GM18873 (cell line): ENCODE results near the gene OR2AG2.

Source experiments
- ATAC-seq: cut with Tn5 transposase; IDR thresholded peaks from one replicate; pipeline ENCODE4 v1.9.1; 2021; ENCODE audit warnings: mild to moderate bottlenecking, moderate library complexity, moderate number of reproducible peaks; ENCODE audit not compliant: unreplicated experiment, low FRiP score

Gene OR2AG2

GRCh38 chr11:6742260-6742659, 29.5 kb downstream of the OR2AG2 start:
- ATAC-seq = no peak

DNA sequence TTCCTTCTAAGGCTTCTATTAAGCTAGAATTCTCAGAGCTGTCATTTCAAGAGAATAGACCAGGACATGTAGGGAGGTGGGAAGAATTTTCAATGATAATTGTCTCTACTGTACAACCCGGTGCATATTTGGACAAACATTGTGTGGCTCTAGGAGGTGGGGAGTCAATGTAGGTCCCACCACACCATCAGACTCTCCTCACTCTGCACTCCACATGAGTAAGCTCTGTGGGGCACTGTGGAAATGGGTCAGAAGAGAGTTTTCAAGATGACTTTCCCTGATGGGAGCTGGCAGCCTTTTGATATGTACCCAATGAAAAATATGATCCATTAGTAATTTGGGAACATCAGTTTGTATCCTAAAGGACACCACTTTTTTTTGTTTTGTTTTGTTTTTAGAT, 33.2 kb downstream of the OR2AG2 start:
- no peak for ATAC-seq

- ATAC-seq = peak; percentile 80
Observed at GRCh38 chr11:6737872-6738466, 33.8 kb downstream of the OR2AG2 start.

DNA sequence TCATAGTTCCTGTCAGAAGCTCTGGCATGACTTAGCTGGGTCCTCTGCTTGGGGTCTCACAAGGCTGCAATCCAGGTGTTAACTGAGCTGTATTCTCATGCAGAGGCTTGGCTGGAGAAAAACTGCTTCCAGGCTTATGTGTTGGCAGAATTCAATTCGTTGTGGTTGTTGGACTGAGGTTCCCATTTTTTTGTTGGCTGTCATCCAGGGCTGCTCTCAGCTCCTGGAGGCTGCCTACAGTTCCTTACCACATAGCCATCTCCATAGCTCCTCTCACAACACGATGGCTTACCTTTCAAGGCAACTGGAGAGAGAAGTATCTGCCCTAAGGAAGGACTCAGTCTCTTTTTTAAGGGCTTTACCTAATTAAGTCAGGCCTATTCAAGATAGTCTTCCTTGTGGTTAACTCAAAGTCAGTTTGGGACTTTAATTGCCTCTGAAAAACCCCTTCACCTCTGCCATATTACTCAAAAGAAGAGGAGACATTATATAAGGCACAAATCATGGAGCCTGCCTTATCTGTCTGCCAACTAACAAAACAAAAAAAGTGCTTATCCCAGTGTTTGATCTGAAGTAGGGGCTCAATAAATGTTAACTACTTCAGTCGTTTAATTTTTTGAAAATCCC, 35.2 kb downstream of the OR2AG2 start:
- no peak for ATAC-seq

- ATAC-seq = no peak
Observed at GRCh38 chr11:6735306-6735705, 36.5 kb downstream of the OR2AG2 start.

DNA sequence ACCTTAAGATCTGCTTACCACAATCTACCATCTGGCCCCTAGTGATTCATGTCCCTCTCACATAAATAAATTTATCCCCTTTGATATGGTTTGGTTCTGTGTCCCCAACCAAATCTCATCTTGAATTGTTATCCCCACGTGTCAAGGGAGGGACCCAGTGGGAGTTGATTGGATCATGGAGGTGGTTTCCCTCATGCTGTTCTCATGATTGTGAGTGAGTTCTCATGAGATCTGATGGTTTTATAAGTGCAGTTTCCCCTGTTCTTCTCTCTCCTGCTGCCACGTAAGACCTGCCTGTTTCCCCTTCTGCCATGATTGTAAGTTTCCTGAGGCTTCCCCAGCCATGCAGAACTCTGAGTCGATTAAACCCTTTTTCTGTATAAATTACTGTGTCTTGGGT, 37.2 kb downstream of the OR2AG2 start:
- ATAC-seq = no peak

DNA sequence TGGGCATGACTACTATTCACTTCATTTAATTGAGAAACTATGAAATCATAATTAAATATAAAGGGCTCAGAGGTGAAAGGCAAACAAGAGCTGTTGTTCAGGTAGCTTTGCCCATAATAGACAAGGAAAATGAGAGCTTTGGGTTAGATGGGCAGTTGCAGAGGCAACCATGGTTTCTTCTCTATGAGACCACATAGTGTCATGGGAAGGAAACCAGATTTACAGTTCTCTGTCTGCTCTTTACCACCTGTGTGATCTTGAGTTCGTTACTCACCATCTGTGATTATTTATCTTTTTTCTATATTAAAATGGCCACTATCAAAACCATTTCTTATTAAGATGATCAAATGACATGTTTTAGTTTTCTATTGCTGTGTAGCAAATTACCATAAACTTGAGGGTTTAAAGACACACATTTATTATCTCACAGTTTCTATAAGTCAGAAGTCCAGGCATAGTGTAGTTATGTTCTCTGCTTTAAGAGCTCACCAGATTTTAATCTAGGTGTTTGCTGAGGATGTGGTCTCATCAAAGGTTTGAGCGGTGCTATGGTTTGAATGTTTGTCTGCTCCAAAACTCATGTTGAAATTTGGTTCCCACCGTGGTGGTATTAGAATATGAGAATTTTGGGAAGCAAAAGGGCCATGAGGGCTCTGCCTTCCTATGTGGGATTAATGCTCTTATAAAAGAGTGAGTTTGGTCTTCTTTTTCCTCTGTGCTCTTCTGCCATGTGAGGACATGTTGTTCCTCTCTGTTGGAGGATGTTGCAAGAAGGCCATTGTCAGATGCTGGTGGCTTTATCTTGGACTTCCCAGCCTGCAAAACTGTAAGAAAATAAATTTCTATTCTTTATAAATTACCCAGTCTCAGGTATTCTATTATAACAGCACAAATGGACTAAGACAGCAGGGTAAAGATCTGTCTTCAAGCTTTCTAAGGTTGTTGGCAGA, 38.2 kb downstream of the OR2AG2 start:
- no peak for ATAC-seq

DNA sequence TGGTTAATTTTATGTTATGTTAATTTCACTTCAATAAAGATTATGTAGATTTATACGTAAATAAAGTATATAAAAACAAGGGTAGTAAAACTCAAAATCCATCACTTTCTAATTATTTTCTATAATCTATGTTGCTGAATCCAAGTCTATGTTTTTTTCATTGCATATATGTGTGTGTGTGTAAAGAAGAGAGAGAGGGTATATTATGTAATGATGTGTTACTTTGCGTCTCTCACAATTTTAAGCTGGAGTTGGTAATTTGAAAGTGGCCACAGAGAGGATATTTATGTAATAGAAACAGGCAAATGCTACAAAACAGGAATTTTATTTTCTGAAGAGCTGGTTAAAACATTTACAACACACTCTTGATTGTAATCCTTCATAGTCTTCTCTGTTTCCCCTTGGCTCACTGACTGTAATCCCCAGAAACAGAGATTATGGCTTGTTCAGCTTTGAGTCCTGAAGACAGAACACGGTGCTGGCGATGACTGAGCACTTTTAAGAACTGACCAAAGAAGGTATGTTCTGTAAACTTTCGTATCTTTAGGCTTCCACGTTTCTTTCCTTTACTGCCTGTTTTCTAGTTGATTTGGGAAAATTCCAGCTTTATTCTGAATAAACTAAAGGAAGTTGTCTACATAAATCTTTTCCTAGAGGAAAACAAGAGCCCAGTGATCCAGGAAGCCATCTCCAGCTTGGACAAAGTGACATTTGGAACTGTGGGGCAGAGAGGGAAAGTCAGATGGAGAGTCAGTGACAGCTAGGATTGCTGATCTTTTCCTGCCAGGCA, 43.6 kb downstream of the OR2AG2 start:
- ATAC-seq = no peak

DNA sequence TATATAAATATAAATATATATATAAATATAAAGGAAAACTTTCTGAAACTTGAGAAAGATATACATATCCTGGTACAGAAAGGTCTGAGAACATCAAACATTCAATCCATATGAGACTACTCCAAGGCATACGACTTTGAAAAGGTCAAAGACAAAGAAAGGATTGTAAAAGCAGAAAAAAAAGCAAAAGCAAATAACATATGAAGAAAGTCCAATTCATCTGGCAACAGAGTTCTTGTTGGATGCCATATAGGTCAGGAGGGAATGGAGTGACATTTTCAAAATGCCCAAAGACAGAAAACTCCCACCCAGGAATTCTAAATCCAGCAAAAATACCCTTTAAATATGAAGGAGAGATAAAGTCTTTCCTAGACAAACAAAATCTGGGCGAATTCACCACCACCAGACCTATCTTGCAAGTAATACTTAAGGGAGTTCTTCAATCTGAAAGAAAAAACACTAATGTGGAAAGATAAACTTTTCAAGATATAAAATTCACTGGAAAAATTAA, 46.3 kb downstream of the OR2AG2 start:
- no peak for ATAC-seq

DNA sequence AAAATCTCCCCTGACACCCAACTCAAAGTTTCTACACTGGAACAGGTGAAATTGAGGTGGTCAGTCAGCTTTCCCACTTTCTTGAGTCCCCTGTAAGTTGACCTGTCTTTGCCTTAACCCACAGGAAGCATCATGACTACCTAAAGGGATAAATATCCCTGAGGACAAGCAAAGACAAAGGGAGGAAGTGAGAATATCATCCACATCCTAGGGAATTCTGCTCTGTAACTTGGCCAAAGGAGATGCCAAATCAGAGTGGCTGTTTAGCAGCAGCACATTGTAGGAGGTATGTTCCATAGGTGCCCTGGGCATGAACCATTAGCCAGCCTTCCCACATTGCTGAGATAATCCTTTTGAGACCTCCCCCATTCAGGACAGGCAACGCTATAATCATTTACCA, 47.8 kb downstream of the OR2AG2 start:
- ATAC-seq = no peak

DNA sequence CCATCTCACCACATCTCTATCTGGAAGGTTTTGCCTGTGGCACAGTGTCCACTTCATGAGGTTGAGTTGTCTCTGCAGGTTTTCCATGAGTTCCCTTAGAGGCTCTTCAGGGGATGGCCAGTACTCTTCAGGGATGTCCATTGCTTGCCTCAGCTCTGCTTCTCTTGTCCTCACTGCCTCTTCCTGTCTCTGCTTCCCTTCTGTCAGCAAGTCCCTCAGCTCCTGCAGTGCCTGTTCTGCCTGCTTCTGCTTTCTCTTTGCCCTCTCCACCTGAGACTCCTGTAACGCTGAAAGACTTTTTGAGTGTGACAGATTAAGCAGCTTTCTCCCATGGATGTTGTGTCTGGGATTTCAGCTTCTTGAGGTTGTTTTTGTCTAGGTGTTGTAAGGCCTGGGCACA, 50.4 kb downstream of the OR2AG2 start:
- ATAC-seq = no peak

GRCh38 chr11:6719576-6719975, 52.2 kb downstream of the OR2AG2 start:
- no peak for ATAC-seq

DNA sequence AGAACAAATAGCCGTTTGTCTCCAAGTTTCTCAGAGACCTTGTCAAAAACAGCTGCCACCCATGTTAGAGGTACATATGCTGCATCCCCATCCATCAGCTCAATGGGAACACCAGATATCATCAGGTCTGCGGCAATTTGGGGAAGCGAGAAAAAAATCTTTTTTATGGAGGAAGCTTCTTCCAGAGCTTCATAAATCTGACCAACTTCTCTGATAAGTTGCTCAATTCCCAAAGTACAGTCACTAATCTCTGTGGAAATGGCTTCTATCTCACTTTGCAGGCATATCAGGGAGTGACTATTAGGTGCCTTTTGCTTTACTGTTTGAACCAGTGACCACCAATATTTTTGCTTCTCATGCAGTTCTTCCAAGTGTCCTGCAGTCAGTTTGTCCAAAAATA, 54.4 kb downstream of the OR2AG2 start:
- ATAC-seq = no peak
